Motor neuron (in vitro differentiated cells): ENCODE measurements around the gene DARS1. TPM values are rescaled to one million over a fixed set of nuclear protein-coding genes. Genes with fewer than 3 reads are reported as not detected.
A peak's percentile ranks its signal among the peaks of the same experiment; 100 is the strongest.
"Not testable (repeated sequence)": the region's sequence is repeated elsewhere in the genome, so short reads cannot be mapped to it uniquely, and the experiment has no call there.

Source experiments
- ATAC-seq, 8 experiments: fragments of 200-7000 bp; cut with Tn5 transposase; replicated peaks in 6 of 8; 2 replicates each; pipeline ENCODE4 v1.8.0; 2021; ENCODE audit warnings: mild to moderate bottlenecking in 8 of 8, moderate library complexity in 8 of 8
- H3K27ac ChIP-seq, 2 donors: fragments of 250-450 bp; sonication (Bioruptor Pico); 2 replicates each; pipeline ENCODE4 v1.9.0; 2021; ENCODE audit warnings: antibody characterized with exemption in 2 of 2, mild to moderate bottlenecking in 2 of 2, moderate library complexity in 1 of 2
- H3K4me1 ChIP-seq, 2 donors: fragments of 250-450 bp; sonication (Bioruptor Pico); replicated peaks in 1 of 2; 2 replicates each; pipeline ENCODE4 v1.6.1; 2021; ENCODE audit warnings: antibody characterized with exemption in 2 of 2, mild to moderate bottlenecking in 2 of 2, moderate library complexity in 1 of 2
- H3K4me3 ChIP-seq, 5 donors: fragments of 250-450 bp; sonication (Bioruptor Pico); 2 replicates each; pipeline ENCODE4 v1.9.0; 2021; ENCODE audit warnings: antibody characterized with exemption in 5 of 5, mild to moderate bottlenecking in 5 of 5, moderate library complexity in 4 of 5
- WGBS, 10 experiments: fragments of 450-650 bp; shearing (Covaris generic); methylation state at CpG; one replicate each; pipeline ENCODE4 v1.0.0; 2022; 5-methylcytosine and 5-hydroxymethylcytosine counted together
- in situ Hi-C, 9 experiments: fragments of 400-800 bp; cut with MboI; loops; one replicate each; pipeline ENCODE4 v1.15.0; 2021; ENCODE audit warnings: low sequenced_read_pairs in 9 of 9, low pct_unique_long_range_greater_than_20kb in 2 of 9; ENCODE audit not compliant: unreplicated experiment in 9 of 9
- total RNA-seq, 8 experiments: library from RNA; unstranded; fragments of 300-600 nt; gene quantifications; 2 replicates each; pipeline versions ENCODE4 v1.2.3 to v1.2.4, GENCODE V29; 2022

DARS1 gene
- total RNA-seq, 8 experiments from 2014 or later = 55.2 to 83.2 (median 63.1) TPM

GRCh38 chr2:135909976-135910375 is 75.5 kb downstream of the DARS1 start:
- ATAC-seq = peak in 2 of 8 experiments; percentile 62 to 68
- Histone ChIP-seq H3K4me1 (no peaks in the 10 kb centered on the region), H3K27ac (no peak overlapping the region), H3K4me3 (no peak overlapping the region)
- in situ Hi-C loops = loop anchor here in 8 of 9 experiments (10.0 to 25.0 kb wide), 5 partner anchors 465 to 1927 kb away; no protein-coding TSS in a partner anchor

- Histone ChIP-seq H3K27ac (no peak overlapping the region), H3K4me1 (no peaks in the 10 kb centered on the region), H3K4me3 (no peak overlapping the region)
- in situ Hi-C loops = loop anchor here in 5 of 9 experiments (25.0 kb wide), 2 partner anchors 482 to 1932 kb away; no protein-coding TSS in a partner anchor
- no peak for ATAC-seq
Measured at GRCh38 chr2:135905679-135906078, 79.7 kb downstream of the DARS1 start.

- no peak overlapping the region for H3K27ac ChIP-seq
Measured at GRCh38 chr2:135904341-135904989, 81.0 kb downstream of the DARS1 start.

GRCh38 chr2:135903650-135904049 is 81.8 kb downstream of the DARS1 start:
- Histone ChIP-seq H3K4me3 (no peak overlapping the region), H3K27ac (no peak overlapping the region), H3K4me1 (no peaks in the 10 kb centered on the region)
- 75 to 100% (median 99%) methylated on average over 1 to 3 of the region's 3 CpGs; no CpG with 5 or more reads in 4 of the 10 experiments for WGBS, 10 experiments
- in situ Hi-C loops = loop anchor here in 5 of 9 experiments (25.0 kb wide), 2 partner anchors 484 to 1934 kb away; no protein-coding TSS in a partner anchor
- no peak for ATAC-seq

More at GRCh38 chr2:135904341-135904989, 81.0 kb downstream of the DARS1 start:
- Histone ChIP-seq H3K4me1 (no peaks in the 10 kb centered on the region), H3K4me3 (no peak overlapping the region)
- peak in 2 of 8 experiments; percentile 81 to 85 for ATAC-seq
- in situ Hi-C loops = loop anchor here in 5 of 9 experiments (25.0 kb wide), 2 partner anchors 483 to 1933 kb away; no protein-coding TSS in a partner anchor
- 83 to 100% (median 100%) methylated on average over 1 to 4 of the region's 4 CpGs for WGBS, 10 experiments

GRCh38 chr2:135899567-135899966 is 85.9 kb downstream of the DARS1 start:
- Histone ChIP-seq H3K27ac (no peak overlapping the region), H3K4me1 (no peaks in the 10 kb centered on the region), H3K4me3 (no peak overlapping the region)
- WGBS, 10 experiments = 39 to 100% (median 69%) methylated on average over 1 to 4 of the region's 4 CpGs
- in situ Hi-C loops = loop anchor here in 1 of 9 experiments (25.0 kb wide), 1 partner anchor 1938 kb away; no protein-coding TSS in a partner anchor
- no peak for ATAC-seq

- WGBS, 10 experiments = 92 to 100% (median 96%) methylated on average over 1 to 3 of the region's 3 CpGs; no CpG with 5 or more reads in 6 of the 10 experiments
- Histone ChIP-seq H3K27ac (no peak overlapping the region), H3K4me1 (no peaks in the 10 kb centered on the region), H3K4me3 (no peak overlapping the region)
- no peak for ATAC-seq
- in situ Hi-C loops = loop anchor here in 1 of 9 experiments (25.0 kb wide), 1 partner anchor 1939 kb away; no protein-coding TSS in a partner anchor
Measured at GRCh38 chr2:135898234-135898786, 87.1 kb downstream of the DARS1 start.

GRCh38 chr2:135894930-135895329 is 90.5 kb downstream of the DARS1 start:
- in situ Hi-C loops = loop anchor here in 1 of 9 experiments (25.0 kb wide), 1 partner anchor 1942 kb away; no protein-coding TSS in a partner anchor
- Histone ChIP-seq H3K4me3 (no peak overlapping the region), H3K27ac (no peak overlapping the region), H3K4me1 (no peaks in the 10 kb centered on the region)
- WGBS, 10 experiments = 44 to 100% (median 67%) methylated on average over 1 of the region's 1 CpG; no CpG with 5 or more reads in 5 of the 10 experiments
- peak in 3 of 8 experiments; percentile 68 to 86 (median 73) for ATAC-seq

GRCh38 chr2:135893374-135893794 is 92.0 kb downstream of the DARS1 start:
- ATAC-seq = peak in 2 of 8 experiments; percentile 56 to 72
- in situ Hi-C loops = loop anchor here in 1 of 9 experiments (25.0 kb wide), 1 partner anchor 1944 kb away; no protein-coding TSS in a partner anchor
- Histone ChIP-seq H3K4me3 (no peak overlapping the region), H3K4me1 (no peaks in the 10 kb centered on the region), H3K27ac (no peak overlapping the region)
- WGBS, 10 experiments = 32 to 100% (median 50%) methylated on average over 1 to 2 of the region's 2 CpGs; no CpG with 5 or more reads in 3 of the 10 experiments

GRCh38 chr2:135890835-135891234 is 94.6 kb downstream of the DARS1 start:
- no peak overlapping the region for H3K27ac ChIP-seq
- in situ Hi-C loops = loop anchor here in 1 of 9 experiments (25.0 kb wide), 1 partner anchor 1946 kb away; no protein-coding TSS in a partner anchor
- no peaks in the 10 kb centered on the region for H3K4me1 ChIP-seq
- no peak overlapping the region for H3K4me3 ChIP-seq
- ATAC-seq = peak in 1 of 8 experiments; percentile 4
- 18 to 100% (median 57%) methylated on average over 1 to 6 of the region's 6 CpGs for WGBS, 10 experiments

- in situ Hi-C loops = loop anchor here in 1 of 9 experiments (25.0 kb wide), 1 partner anchor 1947 kb away; no protein-coding TSS in a partner anchor
- Histone ChIP-seq H3K4me3 (no peak overlapping the region), H3K4me1 (no peaks in the 10 kb centered on the region), H3K27ac (no peak overlapping the region)
- no peak for ATAC-seq
- 90 to 100% (median 96%) methylated on average over 1 to 4 of the region's 4 CpGs; no CpG with 5 or more reads in 6 of the 10 experiments for WGBS, 10 experiments
Measured at GRCh38 chr2:135890149-135890548, 95.3 kb downstream of the DARS1 start.

GRCh38 chr2:135888587-135888986 is 96.8 kb downstream of the DARS1 start:
- H3K4me3 ChIP-seq = not testable (repeated sequence)
- in situ Hi-C loops = loop anchor here in 1 of 9 experiments (25.0 kb wide), 1 partner anchor 1949 kb away; no protein-coding TSS in a partner anchor

GRCh38 chr2:135885709-135886108 is 99.7 kb downstream of the DARS1 start:
- Histone ChIP-seq H3K4me1 (peaks cover 3 to 4% of the 10 kb centered on the region in 2 donors), H3K4me3 (no peak overlapping the region), H3K27ac (no peak overlapping the region)
- no peak for ATAC-seq
- in situ Hi-C loops = loop anchor here in 1 of 9 experiments (25.0 kb wide), 1 partner anchor 1952 kb away; no protein-coding TSS in a partner anchor
- WGBS, 10 experiments = 63 to 100% (median 89%) methylated on average over 1 to 3 of the region's 4 CpGs; no CpG with 5 or more reads in 4 of the 10 experiments

More at GRCh38 chr2:135888587-135888986, 96.8 kb downstream of the DARS1 start:
- WGBS, 10 experiments = 62 to 100% (median 80%) methylated on average over 1 to 4 of the region's 5 CpGs; no CpG with 5 or more reads in 5 of the 10 experiments
- not testable (repeated sequence) for H3K4me1 ChIP-seq, H3K27ac ChIP-seq, ATAC-seq

GRCh38 chr2:135882415-135882814 is 103.0 kb downstream of the DARS1 start:
- in situ Hi-C loops = loop anchor here in 1 of 9 experiments (25.0 kb wide), 1 partner anchor 1955 kb away; no protein-coding TSS in a partner anchor
- 15 to 80% (median 42%) methylated on average over 1 to 3 of the region's 3 CpGs; no CpG with 5 or more reads in 2 of the 10 experiments for WGBS, 10 experiments
- peaks cover 3 to 4% of the 10 kb centered on the region in 2 donors for H3K4me1 ChIP-seq
- no peak overlapping the region for H3K4me3 ChIP-seq
- no peak for ATAC-seq
- H3K27ac ChIP-seq = no peak overlapping the region
